Nucleus accumbens (tissue), 56 donors: ENCODE data around the gene MED26.
A peak's percentile ranks its signal among the peaks of the same experiment; 100 is the strongest.
"Not testable (repeated sequence)": the region's sequence is repeated elsewhere in the genome, so short reads cannot be mapped to it uniquely, and the experiment has no call there.

Experiments used
- DNase-seq, 56 donors: peaks; one replicate each; lab custom pipeline; 2025; lab: John Stamatoyannopoulos, UW

MED26 gene

GRCh38 chr19:16577531-16577985 is 50.4 kb downstream of the MED26 start:
- DNase-seq, result no peak

- DNase-seq, result no peak
These were observed 51.1 kb downstream of the MED26 start for GRCh38 chr19:16576690-16577530.

- DNase-seq, result no peak
These were observed 51.9 kb downstream of the MED26 start for GRCh38 chr19:16575861-16576689.

- no peak for DNase-seq
These were observed 52.7 kb downstream of the MED26 start for GRCh38 chr19:16575282-16575681.

- DNase-seq, result no peak
These were observed 54.1 kb downstream of the MED26 start for GRCh38 chr19:16573925-16574324.

- DNase-seq, result peak in 5 of 56 donors; percentile 9 to 44 (median 30)
These were observed 54.7 kb downstream of the MED26 start for GRCh38 chr19:16573296-16573695.

GRCh38 chr19:16572332-16573211 is 55.4 kb downstream of the MED26 start, which contains the start of gene SLC35E1:
SLC35E1 (minus strand) TSS chr19:16572415; CDS start chr19:16572364, 51 bp downstream.
- peak; percentile 33 to 96 (median 90) for DNase-seq

GRCh38 chr19:16571822-16572331 is 56.1 kb downstream of the MED26 start:
- peak in 3 of 56 donors; percentile 51 to 57 (median 51) for DNase-seq

- no peak for DNase-seq
These were observed 56.7 kb downstream of the MED26 start for GRCh38 chr19:16571283-16571682.

- DNase-seq, result no peak
These were observed 58.2 kb downstream of the MED26 start for GRCh38 chr19:16569609-16570320.

- no peak for DNase-seq
These were observed 61.3 kb downstream of the MED26 start for GRCh38 chr19:16566702-16567101.

GRCh38 chr19:16566161-16566560 is 61.8 kb downstream of the MED26 start:
- peak in 1 of 56 donors; percentile 3 for DNase-seq

GRCh38 chr19:16564842-16565241 is 63.2 kb downstream of the MED26 start:
- no peak for DNase-seq

- DNase-seq, result no peak
These were observed 65.4 kb downstream of the MED26 start for GRCh38 chr19:16562608-16563025.

GRCh38 chr19:16561382-16561781 is 66.6 kb downstream of the MED26 start:
- peak in 18 of 56 donors; percentile 6 to 48 (median 28) for DNase-seq

- DNase-seq, result no peak
These were observed 68.2 kb downstream of the MED26 start for GRCh38 chr19:16559780-16560276.

GRCh38 chr19:16554776-16555175 is 73.2 kb downstream of the MED26 start:
- no peak for DNase-seq

GRCh38 chr19:16551902-16552301 is 76.1 kb downstream of the MED26 start:
- DNase-seq, result not testable (repeated sequence)

- DNase-seq, result no peak
These were observed 79.0 kb downstream of the MED26 start for GRCh38 chr19:16548956-16549355.
